ENCODE data around the gene SPAG5.

Gene SPAG5

GRCh38 chr17:28570716-28571360, 28.0 kb downstream of the SPAG5 start:
- no peak for DNase-seq

- no peak for DNase-seq
These were observed 29.4 kb downstream of the SPAG5 start for GRCh38 chr17:28569446-28569845.

DNA sequence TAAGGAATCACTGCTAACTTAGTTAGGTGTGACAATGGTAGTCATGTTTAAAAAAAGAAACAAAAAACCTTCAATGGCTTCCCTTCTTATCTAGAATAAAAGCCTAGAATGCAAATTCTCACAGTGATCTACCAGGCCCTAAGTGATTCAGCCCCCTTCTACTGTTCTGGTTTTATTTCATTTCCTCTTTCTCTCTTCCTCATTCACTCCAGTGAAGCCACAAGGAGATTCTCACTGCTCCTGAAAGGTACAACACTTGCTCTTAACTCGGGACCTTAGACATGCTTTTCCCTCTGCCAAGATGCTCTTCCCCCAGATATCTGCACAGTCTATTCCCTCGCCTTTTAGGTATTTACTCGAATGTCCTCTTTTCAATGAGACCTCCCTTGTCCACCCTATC, 31.2 kb downstream of the SPAG5 start:
- DNase-seq: no peak

DNA sequence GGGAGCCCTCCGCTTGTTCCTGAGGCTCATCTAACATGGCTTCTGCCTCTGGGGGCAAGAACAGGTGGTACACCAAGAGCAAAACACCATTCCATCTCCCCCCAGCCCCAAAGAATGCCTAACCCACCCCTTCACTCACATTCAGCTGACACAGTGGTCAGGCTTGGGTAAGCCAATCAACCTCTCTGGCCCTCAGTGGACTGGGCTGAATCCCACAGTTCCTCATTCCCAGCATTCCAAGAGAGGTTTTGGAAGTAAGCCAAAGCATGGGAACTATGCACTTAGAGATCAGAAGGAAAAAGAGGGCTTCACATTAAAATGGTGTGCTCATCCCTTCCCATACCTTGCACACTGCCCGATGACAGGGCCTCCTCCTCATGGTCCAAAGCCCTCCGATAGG, 35.4 kb downstream of the SPAG5 start:
- DNase-seq: no peak

- no peak for DNase-seq
These were observed 43.8 kb downstream of the SPAG5 start for GRCh38 chr17:28555022-28555421.

- DNase-seq: no peak
These were observed 44.3 kb downstream of the SPAG5 start for GRCh38 chr17:28554565-28554964.

GRCh38 chr17:28553000-28553505, 45.8 kb downstream of the SPAG5 start:
- no peak for DNase-seq

DNA sequence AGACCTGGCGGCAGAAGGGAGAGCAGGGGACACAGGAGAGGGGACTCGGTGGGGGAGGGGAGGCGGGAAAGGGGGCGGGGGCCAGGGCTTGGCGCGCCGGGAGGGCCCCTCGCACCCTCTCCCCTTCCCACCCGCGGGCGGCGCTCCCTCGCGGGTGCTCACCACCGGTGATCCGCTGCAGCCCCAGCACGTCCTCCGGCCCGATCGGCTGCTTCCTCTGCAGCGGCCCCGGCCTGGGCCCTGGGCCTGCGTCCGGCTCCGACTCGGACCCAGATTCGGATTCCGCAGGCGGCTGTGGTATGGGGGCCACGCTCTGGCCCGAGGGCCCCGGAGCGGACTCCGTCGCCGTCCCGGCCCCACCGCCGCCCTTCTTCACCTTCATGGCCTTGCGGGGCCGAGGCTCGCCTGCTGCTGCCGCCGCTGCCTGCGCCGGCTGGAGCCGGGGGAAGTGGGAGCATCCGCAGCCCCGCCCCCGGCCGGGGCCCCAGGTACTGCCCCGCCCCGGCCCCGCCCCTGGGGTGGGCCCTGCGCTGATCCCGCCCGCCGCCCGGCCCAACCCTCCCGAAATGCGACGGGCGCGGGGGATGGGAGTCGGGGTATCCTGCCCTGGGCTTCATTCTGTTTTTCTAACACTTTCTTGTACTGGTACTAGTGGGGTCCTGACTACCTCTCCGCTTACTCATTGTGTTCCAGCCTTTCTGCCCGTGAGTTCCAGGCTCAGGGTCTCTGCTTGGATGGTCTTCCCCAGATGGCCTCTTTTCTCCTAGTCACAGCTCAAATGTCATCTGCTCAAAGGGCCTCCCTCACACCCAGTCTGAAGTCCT, 46.4 kb downstream of the SPAG5 start, which contains the start of gene UNC119:
UNC119 (minus strand) TSS at position 449 of the 824 bp plus-strand sequence; CDS start at position 382, 67 bp downstream.
- peak; percentile 59 for DNase-seq

DNA sequence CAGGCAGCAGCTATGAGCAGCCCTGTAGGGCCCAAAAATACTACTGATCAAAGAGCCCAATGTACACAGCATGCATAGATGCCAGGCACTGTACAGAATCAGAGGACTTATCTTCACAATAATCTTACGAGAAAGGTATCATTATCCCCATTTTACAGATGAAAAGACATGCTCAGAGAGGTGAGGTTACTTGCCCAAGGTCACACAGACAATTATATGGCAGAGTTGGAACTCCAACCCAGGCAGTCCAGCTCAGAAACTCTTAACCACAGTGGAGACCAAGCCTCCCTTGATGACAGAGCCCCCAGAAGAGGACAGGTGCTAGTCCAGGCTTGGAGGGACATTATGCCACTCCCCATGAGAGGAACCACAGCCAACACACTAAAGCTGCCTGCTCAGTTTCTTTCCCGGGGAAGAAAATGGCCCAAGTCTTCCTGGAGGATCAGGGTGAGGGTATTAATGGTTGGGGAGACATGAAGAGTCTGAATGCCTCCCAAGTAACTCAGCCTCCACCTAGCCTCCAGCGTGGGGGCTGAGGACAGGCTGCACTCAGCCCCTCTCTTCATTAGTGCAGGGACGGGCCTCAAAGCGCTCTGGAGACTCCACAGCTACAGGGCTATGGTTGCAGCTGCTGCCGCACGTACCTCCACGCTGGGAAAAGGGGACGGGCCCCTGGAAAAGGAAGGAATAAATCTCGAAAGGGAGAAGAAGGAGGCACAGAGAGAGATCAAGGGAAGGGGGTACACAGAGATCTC, 47.2 kb downstream of the SPAG5 start:
- DNase-seq: no peak

DNA sequence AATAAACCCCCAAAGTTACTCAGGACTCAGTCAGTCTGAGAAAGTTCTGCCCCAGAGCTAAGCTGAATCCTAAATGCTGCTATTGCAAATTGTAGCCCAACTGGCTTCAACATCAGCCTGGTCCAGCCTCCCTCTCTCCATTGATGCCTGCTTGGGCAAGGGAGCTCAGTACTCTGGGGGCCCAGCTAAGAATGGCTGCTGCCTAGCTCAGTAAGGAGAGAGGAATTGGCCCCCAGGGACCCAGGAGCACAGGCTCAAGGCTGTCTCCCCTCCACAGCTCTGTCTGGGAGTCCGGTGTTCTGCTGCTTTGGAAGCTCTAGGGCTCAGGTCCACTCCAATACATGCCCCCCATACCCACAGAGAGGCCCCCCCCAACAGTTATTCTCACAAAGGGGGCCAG, 48.0 kb downstream of the SPAG5 start:
- no peak for DNase-seq

DNA sequence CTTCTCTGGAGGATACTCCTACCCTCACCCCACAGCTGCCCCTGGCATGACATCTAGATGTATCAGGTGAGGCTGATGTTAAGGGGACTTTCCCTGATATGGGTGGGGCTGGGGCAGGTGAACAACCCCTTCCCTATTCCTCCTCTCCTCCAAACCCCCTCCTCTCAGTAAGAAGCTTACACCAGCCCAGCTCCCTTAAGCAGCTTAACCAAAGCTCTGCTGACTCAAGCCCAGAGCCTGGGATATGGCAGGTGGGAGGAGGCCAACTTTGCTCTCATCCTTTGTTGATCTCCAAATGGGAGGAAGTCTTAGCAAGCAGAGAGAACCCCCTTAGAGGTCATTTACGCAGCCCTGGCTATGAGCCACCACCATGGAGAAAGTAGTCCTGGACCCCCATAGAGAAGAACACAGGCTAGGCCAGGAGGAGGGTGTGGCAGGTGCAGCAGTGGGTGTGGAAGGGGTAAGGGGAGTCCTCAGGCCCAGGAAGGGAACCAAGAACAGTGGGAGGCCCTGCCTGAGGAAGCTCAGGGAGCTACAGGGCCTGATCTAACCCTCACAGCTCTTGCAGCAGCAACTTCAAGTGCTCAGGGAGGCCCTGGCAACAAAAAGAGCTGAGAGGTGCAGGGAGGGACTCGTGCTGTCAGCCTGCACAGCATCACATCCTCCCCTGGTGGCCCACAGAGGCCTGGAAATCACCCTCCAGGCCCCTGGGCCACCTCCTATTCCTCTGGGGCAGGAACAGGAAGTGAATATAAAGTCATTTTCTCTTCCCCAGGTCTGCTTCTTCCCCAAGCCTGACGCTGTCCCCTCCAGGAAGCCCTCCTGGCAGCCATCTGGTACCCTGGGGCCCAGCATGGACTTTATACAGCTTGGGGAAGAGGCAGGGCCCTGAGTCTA, 49.3 kb downstream of the SPAG5 start:
- DNase-seq: no peak

DNA sequence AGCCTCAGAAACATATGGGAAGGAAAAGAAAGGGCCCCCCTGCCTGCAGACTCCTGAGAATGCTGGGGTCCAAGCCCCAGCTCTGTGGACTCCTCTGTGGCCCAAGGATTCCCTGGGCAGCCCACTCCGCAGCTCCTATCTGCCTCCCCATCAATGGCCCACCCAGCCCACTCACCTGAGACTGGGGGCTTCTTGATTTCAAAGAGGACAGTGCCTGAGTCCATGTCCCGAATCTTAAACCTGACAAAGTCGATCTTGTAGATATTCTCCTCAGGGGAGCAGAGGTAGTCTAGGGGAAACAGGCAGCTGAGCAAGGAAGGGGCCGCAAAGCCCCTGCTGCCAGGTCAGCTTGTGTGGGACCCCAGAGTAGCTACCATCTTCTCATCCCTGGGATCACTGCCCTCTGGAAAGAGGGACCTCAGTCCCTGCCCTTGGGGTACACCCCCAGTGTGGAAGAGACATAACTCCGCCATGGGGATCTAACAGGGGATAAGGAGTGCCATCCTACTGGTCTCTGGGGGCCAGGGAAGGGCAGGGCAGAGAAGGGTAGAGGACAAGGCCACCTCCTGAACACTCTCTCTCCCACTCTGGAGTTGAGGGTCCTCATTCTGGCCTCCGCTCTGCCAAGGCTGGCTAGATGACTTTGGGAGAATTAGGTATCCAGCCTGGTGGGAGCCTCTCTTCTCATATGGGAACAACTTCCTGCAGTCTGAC, 50.3 kb downstream of the SPAG5 start:
- no peak for DNase-seq

DNA sequence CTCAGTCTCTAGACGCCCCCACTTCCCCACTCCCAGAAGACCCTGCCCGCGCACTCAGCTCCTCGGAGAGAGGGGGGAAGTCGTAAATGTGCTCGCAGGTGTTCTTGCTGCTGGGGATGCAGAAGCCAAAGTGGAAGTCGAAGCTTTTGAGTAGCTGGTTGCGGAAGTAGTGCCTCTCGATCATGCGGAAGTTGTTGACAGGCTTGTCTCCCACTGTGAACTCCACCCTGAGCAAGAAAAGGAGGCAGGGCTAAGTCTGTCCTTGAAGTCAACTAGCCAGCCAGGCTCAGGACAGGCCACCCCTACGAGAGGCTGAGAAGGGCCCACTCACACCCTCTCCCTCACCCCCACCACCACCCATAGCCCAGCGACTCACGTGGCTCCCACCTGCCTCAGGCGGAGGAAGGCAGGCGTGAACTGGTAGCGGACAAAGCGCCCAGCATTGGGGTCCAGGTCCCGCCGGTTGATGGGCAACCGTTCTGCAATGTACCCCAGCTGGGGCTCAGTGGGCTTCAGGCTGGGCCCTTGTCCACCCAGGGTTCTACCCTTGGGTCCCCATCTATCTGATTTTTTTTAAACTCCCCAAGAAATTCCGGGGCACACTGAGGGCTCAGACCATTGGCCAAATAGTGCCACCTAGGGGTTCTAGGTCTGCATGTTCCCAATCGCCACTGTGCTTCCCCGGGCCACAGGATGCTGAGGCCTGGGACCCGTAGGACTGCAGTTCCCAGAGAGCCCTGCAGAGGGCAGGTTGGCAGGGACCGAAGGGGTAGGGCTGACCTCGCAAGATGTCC, 51.0 kb downstream of the SPAG5 start:
- DNase-seq: peak; percentile 21

DNA sequence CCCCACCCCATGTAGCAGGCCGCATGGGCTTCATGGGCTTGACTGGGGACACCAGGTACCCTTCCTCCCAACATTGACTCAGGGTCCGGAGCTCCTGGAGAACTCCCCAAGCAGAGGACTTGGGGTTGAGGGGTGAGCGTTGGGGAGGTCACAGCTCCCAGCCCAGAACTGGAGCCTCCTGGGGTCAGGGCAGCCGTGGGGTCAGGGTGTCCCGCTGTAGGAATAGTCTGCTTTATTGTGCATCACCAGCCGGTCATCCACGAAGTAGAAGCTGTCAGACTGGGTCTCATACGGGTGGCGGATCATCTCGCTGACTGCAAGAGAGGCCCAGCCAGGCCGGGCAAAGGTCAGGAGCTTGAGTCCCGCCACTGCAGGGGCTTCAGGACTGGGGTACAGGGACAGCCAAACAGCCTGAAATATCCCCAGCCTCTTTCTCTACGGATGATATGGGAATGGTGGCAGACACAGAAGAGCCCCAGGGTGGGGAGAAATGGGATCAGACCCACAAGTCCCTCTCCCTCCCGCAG, 51.7 kb downstream of the SPAG5 start:
- DNase-seq: no peak

DNA sequence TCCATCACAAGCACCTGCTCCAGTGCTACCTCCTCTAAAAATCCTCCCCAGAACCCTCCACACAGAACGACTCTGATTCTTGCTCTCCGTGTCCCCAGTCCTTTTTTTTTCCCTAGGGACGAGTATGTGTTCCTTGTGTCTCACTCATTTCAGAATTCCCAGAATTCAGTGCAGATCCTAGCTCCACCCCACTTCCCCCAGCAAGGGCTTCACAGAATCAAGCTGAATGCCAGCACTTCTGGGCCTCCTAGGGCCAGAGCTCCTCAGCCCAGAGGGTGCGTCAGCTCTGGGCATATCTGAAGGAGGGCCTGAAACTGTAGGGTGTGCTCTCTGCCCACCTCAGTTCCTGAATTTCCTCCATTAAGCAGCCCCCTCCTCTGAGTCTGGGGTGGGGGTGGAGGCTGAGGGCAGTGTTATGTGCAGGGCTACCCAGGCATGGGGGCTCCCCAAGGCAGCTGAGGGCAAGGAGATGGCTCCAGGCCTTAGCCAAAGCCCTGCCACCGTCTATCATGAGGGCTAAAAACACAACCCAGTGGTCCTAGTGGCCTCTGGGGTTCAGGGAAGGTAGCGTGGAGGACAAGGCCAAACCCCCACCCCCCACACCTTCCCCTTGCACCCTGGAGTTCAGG, 52.9 kb downstream of the SPAG5 start:
- no peak for DNase-seq

DNA sequence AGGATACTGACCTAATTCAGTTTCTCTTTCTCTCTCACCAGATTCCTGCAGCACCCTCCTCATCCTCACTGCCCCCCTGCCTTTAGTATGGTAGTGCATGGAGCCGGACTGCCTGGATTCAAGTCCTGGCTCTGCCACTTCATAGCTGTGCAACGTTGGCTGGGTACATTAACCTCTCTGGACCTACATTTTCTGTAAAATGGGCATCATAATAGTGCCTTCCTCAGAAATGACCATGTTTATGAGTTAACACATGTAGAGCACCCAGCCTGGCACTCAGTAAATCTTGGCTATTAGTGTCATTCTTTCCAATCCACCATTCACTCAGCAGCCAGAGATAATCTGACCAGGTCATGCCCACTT, 53.7 kb downstream of the SPAG5 start:
- no peak for DNase-seq

DNA sequence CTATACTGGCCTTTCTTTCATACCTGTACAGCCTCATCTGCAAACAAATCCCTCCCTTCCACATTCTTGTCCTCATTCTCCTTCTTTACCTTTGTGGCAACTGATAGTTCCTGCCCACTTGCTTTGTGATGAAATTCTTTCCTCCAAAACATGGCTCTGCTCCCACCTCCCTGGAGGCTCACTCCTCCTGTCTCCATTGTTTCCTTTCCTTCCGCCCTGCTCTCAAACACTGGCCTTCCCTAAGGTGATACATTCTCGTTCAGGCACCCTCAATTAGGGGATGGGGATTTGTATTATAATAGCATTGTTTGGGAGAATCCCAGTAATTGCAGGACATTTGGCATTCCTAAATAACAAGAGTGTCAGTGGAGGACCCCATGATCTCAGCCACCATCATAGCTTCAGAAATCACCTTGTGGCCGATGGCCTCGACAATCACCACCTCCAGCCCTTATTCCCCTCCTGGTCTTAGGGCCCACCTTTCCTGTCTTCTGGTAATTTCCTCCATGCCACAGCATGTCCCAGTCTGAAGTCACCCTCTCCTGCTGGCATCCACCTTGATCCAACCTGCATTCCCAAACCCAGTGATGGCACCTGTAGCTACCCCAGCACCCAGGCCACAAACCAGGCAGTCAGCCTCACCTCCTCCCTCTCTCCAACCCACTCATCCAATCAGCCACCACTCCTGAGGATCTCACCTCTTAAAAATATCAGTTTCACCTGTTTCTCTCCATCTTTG, 54.3 kb downstream of the SPAG5 start:
- DNase-seq: no peak

DNA sequence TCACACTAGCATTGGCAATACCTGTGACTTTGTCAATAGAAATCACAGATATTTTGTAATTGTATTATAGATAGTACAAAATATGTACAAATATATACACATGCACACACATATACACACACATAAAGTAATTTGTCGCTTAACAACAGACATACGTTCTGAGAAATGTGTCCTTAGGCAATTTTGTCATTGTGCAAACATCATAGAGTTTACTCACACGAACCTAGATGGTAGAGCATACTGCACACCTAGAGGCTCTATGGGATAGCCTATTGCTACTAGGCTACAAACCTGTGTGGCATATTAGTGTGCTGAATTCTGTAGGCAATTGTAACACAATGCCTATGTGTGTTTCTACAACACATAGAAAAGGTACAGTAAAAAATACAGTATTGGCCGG, 57.4 kb downstream of the SPAG5 start:
- no peak for DNase-seq

- no peak for DNase-seq
These were observed 58.6 kb downstream of the SPAG5 start for GRCh38 chr17:28540231-28540630.

Data from T1000 (cell line).